Transverse colon (tissue), 4 donors: ENCODE results near the gene ATP13A2. TPM values are rescaled to one million over a fixed set of nuclear protein-coding genes. Genes with fewer than 3 reads are reported as not detected.

Experiments used
- DNase-seq: peaks from one replicate; pipeline ENCODE4 v3.0.0-alpha.2; 2019
- H3K27ac ChIP-seq, 4 donors: fragments of 200-600 bp; sonication (generic); 2 replicates each; pipeline ENCODE4 v1.5.1; 2016 to 2018; ENCODE audit warnings: inconsistent platforms in 4 of 4
- H3K27me3 ChIP-seq: fragments of 200-600 bp; sonication (generic); 2 replicates; pipeline ENCODE4 v1.5.1; 2017; ENCODE audit warnings: inconsistent platforms
- H3K36me3 ChIP-seq, 4 donors: fragments of 200-600 bp; sonication (generic); 2 replicates each; pipeline ENCODE4 v1.5.1; 2017 to 2019; ENCODE audit warnings: inconsistent platforms in 4 of 4
- H3K4me1 ChIP-seq, 4 donors: fragments of 200-600 bp; sonication (generic); 2 replicates each; pipeline ENCODE4 v1.5.1; 2017 to 2020; ENCODE audit warnings: inconsistent platforms in 4 of 4
- H3K4me3 ChIP-seq, 4 donors: fragments of 200-600 bp; sonication (generic); 1 replicate in 1 of 4; 2 replicates in 3 of 4; pipeline versions ENCODE4 v1.5.1 to v1.6.1; 2017 to 2019; ENCODE audit warnings: inconsistent platforms in 4 of 4
- H3K9me3 ChIP-seq, 2 donors: fragments of 200-600 bp; sonication (generic); 2 replicates each; pipeline ENCODE4 v1.5.1; 2017 to 2019; ENCODE audit warnings: inconsistent platforms in 2 of 2
- EP300 ChIP-seq: sonication (generic); formaldehyde crosslinking; IDR thresholded peaks from one replicate; pipeline ENCODE4 v1.6.1; 2017; ENCODE audit warnings: antibody characterized with exemption, low read depth
- POLR2A ChIP-seq: fragments of 450-650 bp; IDR thresholded peaks from one replicate; pipeline ENCODE4 v1.6.1; 2016; ENCODE audit warnings: antibody characterized with exemption, mild to moderate bottlenecking, moderate library complexity
- POLR2AphosphoS5 ChIP-seq, 3 donors: sonication (generic); formaldehyde crosslinking; IDR thresholded peaks; one replicate each; pipeline ENCODE4 v1.6.1; 2016; ENCODE audit warnings: antibody characterized with exemption in 3 of 3
- WGBS, 2 donors: methylation state at CpG; one replicate each; pipeline ENCODE4 v1.1.5; 2018; ENCODE audit warnings: low coverage in 1 of 2; 5-methylcytosine and 5-hydroxymethylcytosine counted together
- in situ Hi-C, 4 donors: fragments of 200-750 bp; cut with MboI; loops; one replicate each; pipeline versions ENCODE4 v1.15.0 to v1.15.1; 2017; ENCODE audit warnings: low sequenced_read_pairs in 3 of 4, low pct_ligation_motif_present in 1 of 4, low pct_unique_long_range_greater_than_20kb in 1 of 4
- intact Hi-C: fragments of 100-400 bp; cut with DNase I; formaldehyde crosslinking; loops from one replicate; pipeline ENCODE4 v1.15.1; 2023; ENCODE audit warnings: low total_unique reads
- total RNA-seq, 4 donors: library from RNA; depleted of rRNA; stranded (reverse); fragments of >200 nt; gene quantifications; one replicate each; pipeline ENCODE4 v1.1.0, GENCODE V29; 2016
- TF ChIP-seq, protein P1 (sequence below), 5 experiments: fragments of 200-600 bp in 3 of 5; fragments of 450-650 bp in 2 of 5; sonication (generic) in 3 of 5; IDR thresholded peaks; 1 replicate in 2 of 5; 2 replicates in 3 of 5; pipeline ENCODE4 v1.5.1; 2016 to 2017; ENCODE audit warnings: antibody characterized with exemption in 5 of 5, inconsistent platforms in 3 of 5, mild to moderate bottlenecking in 2 of 5, moderate library complexity in 1 of 5

Gene ATP13A2, protein sequence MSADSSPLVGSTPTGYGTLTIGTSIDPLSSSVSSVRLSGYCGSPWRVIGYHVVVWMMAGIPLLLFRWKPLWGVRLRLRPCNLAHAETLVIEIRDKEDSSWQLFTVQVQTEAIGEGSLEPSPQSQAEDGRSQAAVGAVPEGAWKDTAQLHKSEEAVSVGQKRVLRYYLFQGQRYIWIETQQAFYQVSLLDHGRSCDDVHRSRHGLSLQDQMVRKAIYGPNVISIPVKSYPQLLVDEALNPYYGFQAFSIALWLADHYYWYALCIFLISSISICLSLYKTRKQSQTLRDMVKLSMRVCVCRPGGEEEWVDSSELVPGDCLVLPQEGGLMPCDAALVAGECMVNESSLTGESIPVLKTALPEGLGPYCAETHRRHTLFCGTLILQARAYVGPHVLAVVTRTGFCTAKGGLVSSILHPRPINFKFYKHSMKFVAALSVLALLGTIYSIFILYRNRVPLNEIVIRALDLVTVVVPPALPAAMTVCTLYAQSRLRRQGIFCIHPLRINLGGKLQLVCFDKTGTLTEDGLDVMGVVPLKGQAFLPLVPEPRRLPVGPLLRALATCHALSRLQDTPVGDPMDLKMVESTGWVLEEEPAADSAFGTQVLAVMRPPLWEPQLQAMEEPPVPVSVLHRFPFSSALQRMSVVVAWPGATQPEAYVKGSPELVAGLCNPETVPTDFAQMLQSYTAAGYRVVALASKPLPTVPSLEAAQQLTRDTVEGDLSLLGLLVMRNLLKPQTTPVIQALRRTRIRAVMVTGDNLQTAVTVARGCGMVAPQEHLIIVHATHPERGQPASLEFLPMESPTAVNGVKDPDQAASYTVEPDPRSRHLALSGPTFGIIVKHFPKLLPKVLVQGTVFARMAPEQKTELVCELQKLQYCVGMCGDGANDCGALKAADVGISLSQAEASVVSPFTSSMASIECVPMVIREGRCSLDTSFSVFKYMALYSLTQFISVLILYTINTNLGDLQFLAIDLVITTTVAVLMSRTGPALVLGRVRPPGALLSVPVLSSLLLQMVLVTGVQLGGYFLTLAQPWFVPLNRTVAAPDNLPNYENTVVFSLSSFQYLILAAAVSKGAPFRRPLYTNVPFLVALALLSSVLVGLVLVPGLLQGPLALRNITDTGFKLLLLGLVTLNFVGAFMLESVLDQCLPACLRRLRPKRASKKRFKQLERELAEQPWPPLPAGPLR
- 10 to 100 TPM; 34.4 to 70.8 (median 60.9) TPM for total RNA-seq

GRCh38 chr1:17011439-17012307, at the start of gene ATP13A2:
ATP13A2 (minus strand) TSS chr1:17011928; CDS start chr1:17011738, 190 bp downstream.
- Histone ChIP-seq H3K4me3 (peak within 1 kb of the TSS; percentile 78 to 94 (median 88)), H3K9me3 (no peaks in the 10 kb centered on the region), H3K27ac (peak within 1 kb of the TSS; percentile 49 to 78 (median 66)), H3K36me3 (no peaks in the 10 kb centered on the region), H3K4me1 (peaks cover 13 to 26% (median 23%) of the 10 kb centered on the region in 4 donors), H3K27me3 (no peaks in the 10 kb centered on the region)
- intact Hi-C loops: no loop called here
- in situ Hi-C loops: no loop called here
- TF ChIP-seq EP300 (no peak), POLR2AphosphoS5 (IDR thresholded peaks at IDR 0.05) (peak in 2 of 3 donors; percentile 46 to 61)
- 0 to 3% methylated on average over 2 to 16 of the region's 94 CpGs for WGBS, 2 donors
- peak; percentile 87 for DNase-seq

DNA sequence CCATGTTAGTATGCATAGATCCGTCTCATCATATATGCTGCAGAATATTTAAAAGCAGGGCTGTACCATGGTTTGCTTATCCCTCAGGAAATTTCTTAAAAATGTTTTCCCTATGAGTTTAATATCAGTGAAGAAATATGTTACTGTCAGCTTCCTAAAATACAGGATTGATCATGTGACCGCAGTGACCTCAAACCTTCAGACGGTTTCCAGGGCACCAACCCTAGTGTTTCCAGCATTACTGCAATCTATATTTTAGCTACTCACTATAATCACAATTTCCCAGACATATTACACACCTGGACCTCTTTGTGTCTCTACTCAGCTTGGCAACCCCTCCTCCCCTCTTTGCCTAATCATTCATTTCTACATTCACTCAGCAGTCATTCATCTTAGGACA, 49.8 kb upstream of the ATP13A2 start:
- in situ Hi-C loops: loop anchor here in 1 of 4 donors (10.0 kb wide), 1 partner anchor 273 kb away; no protein-coding TSS in a partner anchor
- H3K36me3 ChIP-seq: no peaks in the 10 kb centered on the region
- intact Hi-C loops: no loop called here
- no peaks in the 10 kb centered on the region for H3K27me3 ChIP-seq
- DNase-seq: no peak
- H3K27ac ChIP-seq: no peak overlapping the region
- no peak overlapping the region for H3K4me3 ChIP-seq
- WGBS, 2 donors: 77 to 93% methylated on average over 3 of the region's 3 CpGs
- peaks cover 0 to 7% of the 10 kb centered on the region in 2 donors for H3K9me3 ChIP-seq
- no peaks in the 10 kb centered on the region for H3K4me1 ChIP-seq
- TF ChIP-seq EP300 (no peak), POLR2AphosphoS5 (IDR thresholded peaks at IDR 0.05) (no peak), POLR2A (no peak)
- TF ChIP-seq, protein P1, sequence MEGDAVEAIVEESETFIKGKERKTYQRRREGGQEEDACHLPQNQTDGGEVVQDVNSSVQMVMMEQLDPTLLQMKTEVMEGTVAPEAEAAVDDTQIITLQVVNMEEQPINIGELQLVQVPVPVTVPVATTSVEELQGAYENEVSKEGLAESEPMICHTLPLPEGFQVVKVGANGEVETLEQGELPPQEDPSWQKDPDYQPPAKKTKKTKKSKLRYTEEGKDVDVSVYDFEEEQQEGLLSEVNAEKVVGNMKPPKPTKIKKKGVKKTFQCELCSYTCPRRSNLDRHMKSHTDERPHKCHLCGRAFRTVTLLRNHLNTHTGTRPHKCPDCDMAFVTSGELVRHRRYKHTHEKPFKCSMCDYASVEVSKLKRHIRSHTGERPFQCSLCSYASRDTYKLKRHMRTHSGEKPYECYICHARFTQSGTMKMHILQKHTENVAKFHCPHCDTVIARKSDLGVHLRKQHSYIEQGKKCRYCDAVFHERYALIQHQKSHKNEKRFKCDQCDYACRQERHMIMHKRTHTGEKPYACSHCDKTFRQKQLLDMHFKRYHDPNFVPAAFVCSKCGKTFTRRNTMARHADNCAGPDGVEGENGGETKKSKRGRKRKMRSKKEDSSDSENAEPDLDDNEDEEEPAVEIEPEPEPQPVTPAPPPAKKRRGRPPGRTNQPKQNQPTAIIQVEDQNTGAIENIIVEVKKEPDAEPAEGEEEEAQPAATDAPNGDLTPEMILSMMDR (IDR thresholded peaks at IDR 0.05): no peak

DNA sequence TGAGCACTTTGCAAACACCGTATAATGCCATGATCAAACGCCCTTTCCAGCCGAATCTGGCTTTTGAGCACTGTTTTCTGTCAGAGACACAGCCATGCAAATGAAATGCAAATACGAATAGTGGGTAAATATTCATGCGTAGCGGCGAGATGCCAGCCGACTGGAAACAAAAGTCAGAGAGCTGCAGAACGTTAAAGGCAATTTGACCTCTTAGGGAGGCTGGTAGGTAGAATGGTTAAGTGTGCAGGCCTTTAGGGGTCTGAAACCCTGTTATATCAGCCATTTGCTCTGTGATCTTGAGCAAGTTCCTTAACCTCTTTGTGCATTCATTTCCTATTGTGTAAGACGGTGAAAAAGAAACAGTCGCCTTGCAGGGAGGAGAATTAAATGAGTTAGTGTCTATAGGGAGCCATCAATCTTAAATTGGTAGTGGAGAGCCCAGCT, 48.6 kb upstream of the ATP13A2 start:
- no peaks in the 10 kb centered on the region for H3K4me1 ChIP-seq
- TF ChIP-seq, protein P1 (IDR thresholded peaks at IDR 0.05): no peak
- no peak for TF ChIP-seq POLR2AphosphoS5 (IDR thresholded peaks at IDR 0.05)
- TF ChIP-seq EP300: no peak
- TF ChIP-seq POLR2A: no peak
- H3K4me3 ChIP-seq: no peak overlapping the region
- peaks cover 0 to 6% of the 10 kb centered on the region in 2 donors for H3K9me3 ChIP-seq
- H3K27ac ChIP-seq: no peak overlapping the region
- in situ Hi-C loops (loop anchor here in 1 of 4 donors (10.0 kb wide), 1 partner anchor 274 kb away; no protein-coding TSS in a partner anchor), intact Hi-C loops (no loop called here)
- H3K27me3 ChIP-seq: no peaks in the 10 kb centered on the region
- DNase-seq: no peak
- H3K36me3 ChIP-seq: no peaks in the 10 kb centered on the region
- WGBS, 2 donors: 45 to 55% methylated on average over 11 of the region's 11 CpGs
